Renal pelvis (tissue), 12 donors: ENCODE results near the gene CLDN20. TPM values are rescaled to one million over a fixed set of nuclear protein-coding genes. Genes with fewer than 3 reads are reported as not detected.
"Not testable (repeated sequence)": the region's sequence is repeated elsewhere in the genome, so short reads cannot be mapped to it uniquely, and the experiment has no call there.

Source experiments
- DNase-seq: peaks from one replicate; pipeline ENCODE4 v3.0.0-alpha.2; 2013
- long read RNA-seq, 16 experiments: transcript quantifications; one replicate each; lab custom pipeline, GENCODE V29; 2026
- polyA plus RNA-seq, 3 donors: library from polyadenylated mRNA; unstranded; fragments of 120-200 nt; gene quantifications; one replicate each; pipeline ENCODE4 v1.2.1, GENCODE V29; 2013; ENCODE audit not compliant: insufficient read length in 3 of 3

CLDN20 gene, protein sequence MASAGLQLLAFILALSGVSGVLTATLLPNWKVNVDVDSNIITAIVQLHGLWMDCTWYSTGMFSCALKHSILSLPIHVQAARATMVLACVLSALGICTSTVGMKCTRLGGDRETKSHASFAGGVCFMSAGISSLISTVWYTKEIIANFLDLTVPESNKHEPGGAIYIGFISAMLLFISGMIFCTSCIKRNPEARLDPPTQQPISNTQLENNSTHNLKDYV
- 1 to 10 TPM; 1.1 to 3.5 (median 3.0) TPM for polyA plus RNA-seq
- long read RNA-seq, donor 1, partial matches to known transcripts = 0 of 17 reads
- long read RNA-seq, donor 1, other reads (novel, unspliced or antisense) = 17 of 17 reads
- long read RNA-seq, donor 2 = 0 reads
- long read RNA-seq, donor 3 = 0 reads
- long read RNA-seq, donor 4 = 0 reads
- long read RNA-seq, donor 5 = 0 reads
- long read RNA-seq, donor 6 = 0 reads
- long read RNA-seq, donor 7 = 0 reads
- long read RNA-seq, donor 8 = 0 reads
- long read RNA-seq, donor 9 = 0 reads
- long read RNA-seq, donor 10 = 0 reads
- long read RNA-seq, donor 11 = 0 reads
- long read RNA-seq, donor 12 = 0 reads
- long read RNA-seq, donor 13 = 0 reads
- long read RNA-seq, donor 14, partial matches to known transcripts = 25 of 48 reads
- long read RNA-seq, donor 14, other reads (novel, unspliced or antisense) = 23 of 48 reads
- long read RNA-seq, donor 15 = 0 reads
- long read RNA-seq, donor 16 = 0 reads

- DNase-seq = no peak
These were observed at the start of gene CLDN20 for GRCh38 chr6:155263373-155264063. CLDN20 (plus strand) TSS chr6:155264013; CDS start chr6:155275720, 11,707 bp downstream.

- DNase-seq = no peak
These were observed 47.9 kb upstream of the CLDN20 start for GRCh38 chr6:155215906-155216305.

DNA sequence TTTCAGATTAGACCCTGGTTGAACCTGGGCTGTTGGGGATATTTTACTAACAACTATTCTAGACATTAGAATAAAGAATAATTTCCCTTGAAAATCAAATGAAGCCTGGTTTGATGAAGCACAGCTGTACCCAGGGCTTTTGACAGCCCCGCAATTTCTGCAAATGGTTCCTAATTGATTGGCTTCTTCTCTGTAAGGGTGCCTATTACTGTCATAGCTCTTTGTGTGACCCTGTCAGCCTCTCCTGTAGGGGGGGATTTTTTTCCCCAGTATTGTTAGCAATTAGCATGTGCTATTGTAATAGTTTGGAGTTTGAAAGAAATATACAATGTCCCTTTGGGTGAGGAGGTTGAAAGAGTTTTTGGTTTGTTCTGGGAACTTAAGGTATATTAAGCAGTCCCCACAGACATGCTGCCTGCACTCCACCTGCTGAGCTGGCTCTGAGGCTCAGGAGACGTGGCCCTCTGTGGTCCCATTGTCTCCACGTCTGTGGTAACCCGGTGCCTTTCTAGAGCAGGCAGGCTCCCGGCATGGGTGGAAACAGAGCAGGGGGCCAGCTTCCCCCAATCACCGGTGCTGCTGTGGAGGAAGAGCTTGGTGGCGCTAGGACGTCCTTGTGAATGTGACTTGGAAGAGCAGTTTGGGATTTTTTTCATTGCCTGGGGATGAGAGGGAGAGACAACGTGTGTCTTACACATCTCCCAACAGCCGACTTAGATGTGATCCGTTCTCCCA is 47.3 kb upstream of the CLDN20 start:
- no peak for DNase-seq

DNA sequence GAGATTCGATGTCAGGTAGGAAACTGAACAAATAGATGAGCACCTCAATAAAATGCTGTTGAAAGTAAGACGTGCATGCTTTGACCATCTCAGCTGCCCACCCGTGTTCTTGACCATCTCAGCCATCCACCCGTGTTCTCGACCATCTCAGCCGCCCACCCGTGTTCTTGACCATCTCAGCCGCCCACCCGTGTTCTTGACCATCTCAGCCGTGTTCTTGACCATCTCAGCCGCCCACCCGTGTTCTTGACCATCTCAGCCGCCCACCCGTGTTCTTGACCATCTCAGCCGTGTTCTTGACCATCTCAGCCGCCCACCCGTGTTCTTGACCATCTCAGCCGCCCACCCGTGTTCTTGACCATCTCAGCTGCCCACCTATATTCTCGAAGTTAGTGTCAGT is 45.1 kb upstream of the CLDN20 start:
- not testable (repeated sequence) for DNase-seq

DNA sequence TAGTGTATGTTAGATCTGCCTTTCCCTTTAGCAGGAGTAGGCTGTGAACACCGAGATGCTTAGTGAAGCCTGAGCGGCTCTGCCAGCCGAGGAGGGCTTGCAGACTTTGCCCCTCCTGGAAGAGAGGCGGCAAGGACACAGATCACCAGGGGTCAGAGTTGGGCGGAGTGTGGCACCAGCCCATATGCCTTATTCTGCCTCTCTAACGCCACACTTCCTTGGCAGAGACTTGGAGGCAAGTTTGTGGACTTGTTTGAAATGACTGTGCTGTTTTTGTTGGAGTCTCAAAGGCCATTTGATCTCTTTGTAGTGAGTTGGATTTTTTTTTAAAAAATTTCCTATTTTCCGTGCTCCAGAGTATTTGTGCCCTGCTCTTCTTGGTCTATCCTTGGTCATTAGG is 44.5 kb upstream of the CLDN20 start:
- no peak for DNase-seq

DNA sequence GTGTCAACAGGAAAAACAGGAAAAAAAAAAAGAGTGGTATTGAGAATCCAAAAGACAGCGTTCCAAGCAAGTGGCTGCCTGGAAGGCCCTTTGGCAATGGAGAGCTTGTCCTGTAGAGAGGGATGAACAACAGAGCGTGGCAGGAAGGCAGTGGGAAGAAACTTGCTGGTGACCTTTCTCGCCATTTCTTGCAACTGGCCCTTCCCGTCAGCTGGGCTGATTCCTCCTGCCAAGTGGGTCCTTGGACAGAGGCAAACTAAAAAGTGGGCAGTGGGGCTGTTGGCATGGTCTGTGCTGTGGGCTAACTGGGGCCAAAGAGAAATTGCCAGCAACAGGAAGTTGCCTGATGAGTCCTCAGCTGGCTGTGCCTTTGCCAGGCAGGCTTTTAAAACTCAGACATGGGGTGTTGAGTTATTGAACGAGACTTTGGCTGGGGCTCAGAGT is 43.9 kb upstream of the CLDN20 start:
- DNase-seq = no peak

GRCh38 chr6:155221086-155221485 is 42.7 kb upstream of the CLDN20 start:
- no peak for DNase-seq

DNA sequence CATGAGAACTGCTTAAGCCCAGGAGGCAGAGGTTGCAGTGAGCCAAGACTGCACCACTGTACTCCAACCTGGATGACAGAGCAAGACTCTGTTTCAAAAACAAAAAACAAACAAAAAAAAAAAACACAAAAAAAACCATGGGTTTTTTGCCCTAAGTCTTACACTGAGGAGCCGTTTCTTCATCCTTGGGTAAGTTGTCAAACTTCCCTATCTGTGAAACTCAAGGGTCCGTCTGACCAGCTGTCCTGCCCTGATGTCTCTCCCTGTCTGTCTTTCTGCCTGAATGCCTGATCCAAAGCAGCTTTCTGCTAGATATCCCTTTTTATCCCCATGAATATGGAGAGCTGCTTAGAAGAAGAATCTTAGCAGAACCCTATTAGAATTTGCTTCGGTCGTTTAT is 41.3 kb upstream of the CLDN20 start:
- no peak for DNase-seq

DNA sequence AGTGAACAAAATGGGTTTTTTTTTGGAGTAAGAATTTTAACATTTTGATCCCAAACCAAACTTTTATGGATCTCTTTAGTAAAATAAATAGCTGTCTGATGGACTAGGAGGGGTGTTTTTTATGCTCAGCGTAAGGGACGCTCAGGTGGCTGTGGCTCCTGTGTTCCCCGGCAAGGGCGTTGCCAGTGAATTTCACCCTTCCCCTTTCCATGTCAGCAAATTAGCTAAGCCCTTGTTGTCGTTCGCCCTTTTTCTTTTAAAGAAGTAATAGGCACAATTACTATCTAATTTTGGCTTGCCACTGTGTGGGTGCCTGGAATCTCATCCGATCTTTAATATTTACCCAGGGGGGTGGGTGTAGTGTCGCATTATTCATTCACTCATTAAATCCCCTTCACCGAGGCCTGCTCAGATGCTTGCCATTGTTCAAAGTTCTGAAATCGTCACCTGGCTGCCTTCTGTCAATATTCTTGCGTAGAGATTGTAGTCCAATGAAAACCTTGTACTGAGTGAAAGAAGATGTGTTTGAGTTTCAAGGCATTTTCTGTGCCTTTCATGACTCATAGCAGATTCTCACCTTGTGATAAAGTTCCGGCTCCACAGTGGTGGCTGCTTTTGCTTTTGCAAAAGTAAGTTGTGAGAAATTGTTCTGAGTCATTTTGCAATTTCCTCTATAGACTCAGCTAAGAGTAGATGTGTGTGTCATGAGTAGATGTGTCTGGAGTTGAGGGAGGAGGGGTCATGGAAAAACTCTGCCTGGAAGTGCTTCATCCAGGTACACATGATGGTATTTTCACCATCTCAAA is 40.0 kb upstream of the CLDN20 start:
- DNase-seq = no peak

- DNase-seq = no peak
These were observed 39.2 kb upstream of the CLDN20 start for GRCh38 chr6:155224618-155225017.

- DNase-seq = no peak
These were observed 36.8 kb upstream of the CLDN20 start for GRCh38 chr6:155227046-155227445.

- no peak for DNase-seq
These were observed 35.2 kb upstream of the CLDN20 start for GRCh38 chr6:155228546-155229166.

- DNase-seq = not testable (repeated sequence)
These were observed 32.8 kb upstream of the CLDN20 start for GRCh38 chr6:155230975-155231374.

DNA sequence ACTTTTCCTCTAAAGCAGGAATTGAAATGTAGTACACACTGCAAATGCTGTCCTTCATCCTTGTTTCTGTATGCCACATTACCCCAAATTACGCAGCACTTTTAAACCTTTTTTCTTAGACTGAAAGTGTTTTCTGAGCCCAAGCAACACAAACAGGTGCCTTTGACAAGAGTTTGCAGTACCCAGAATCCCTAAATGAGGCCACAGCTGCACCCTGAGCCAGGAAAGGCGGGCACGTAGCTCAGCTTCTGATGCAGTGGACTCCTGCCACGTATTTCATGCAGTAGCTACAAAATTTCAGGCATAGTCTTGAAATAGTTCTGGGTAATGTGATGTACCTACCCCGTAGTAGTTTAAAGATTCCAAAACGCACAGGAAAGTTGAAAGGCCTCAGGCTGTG is 31.0 kb upstream of the CLDN20 start:
- no peak for DNase-seq

GRCh38 chr6:155234167-155234566 is 29.6 kb upstream of the CLDN20 start:
- DNase-seq = no peak

GRCh38 chr6:155234687-155235086 is 29.1 kb upstream of the CLDN20 start:
- DNase-seq = no peak

GRCh38 chr6:155235087-155235486 is 28.7 kb upstream of the CLDN20 start:
- DNase-seq = no peak

- no peak for DNase-seq
These were observed 26.2 kb upstream of the CLDN20 start for GRCh38 chr6:155237613-155238012.

DNA sequence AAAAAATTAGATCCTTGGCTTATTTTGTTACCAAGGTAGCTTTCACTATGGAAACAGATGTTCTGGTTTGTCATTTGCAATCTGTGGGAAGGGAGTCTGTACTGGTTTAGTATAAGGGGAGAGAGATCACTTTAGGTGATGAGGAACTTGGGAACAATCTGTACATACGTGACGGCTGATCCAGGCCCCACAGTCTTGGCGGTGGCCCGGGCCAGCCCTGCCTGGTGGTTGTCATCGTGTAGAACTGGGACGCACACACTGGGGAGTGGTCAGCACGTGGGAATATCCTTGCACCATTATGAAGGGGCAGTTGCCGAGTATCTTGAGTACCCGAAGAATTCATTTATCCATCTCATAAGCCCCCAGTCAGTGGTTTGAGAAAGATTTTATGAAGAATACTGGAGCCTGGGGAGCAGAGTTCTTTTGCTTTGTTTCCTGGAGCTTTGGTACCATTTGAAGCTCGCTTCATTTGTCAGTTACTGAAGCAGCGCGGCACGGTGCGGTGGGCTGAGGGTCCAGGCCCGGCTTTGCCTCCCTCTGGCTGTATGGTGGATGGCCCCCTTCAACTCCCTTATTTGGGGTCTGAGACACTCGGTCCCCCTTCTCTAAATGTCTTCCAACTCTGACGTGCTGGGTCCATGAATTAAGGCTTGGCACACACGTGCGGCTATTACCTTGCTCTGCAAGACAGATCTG is 22.8 kb upstream of the CLDN20 start:
- no peak for DNase-seq

- no peak for DNase-seq
These were observed 21.8 kb upstream of the CLDN20 start for GRCh38 chr6:155241966-155242365.
